Duodenal mucosa (tissue), 2 donors: ENCODE data around the gene SERINC5.
"Not testable (repeated sequence)": the region's sequence is repeated elsewhere in the genome, so short reads cannot be mapped to it uniquely, and the experiment has no call there.

Source experiments
- H3K27ac ChIP-seq: one replicate; pipeline ENCODE4 v1.7.0; 2013; ENCODE audit warnings: low read depth, low read length
- H3K27me3 ChIP-seq, 2 donors: one replicate each; pipeline ENCODE4 v1.7.0; 2013; ENCODE audit warnings: low read length in 2 of 2, control low read depth in 1 of 2; ENCODE audit not compliant: insufficient read depth in 2 of 2, control insufficient read depth in 1 of 2
- H3K36me3 ChIP-seq, 2 donors: one replicate each; pipeline ENCODE4 v1.7.0; 2013; ENCODE audit warnings: low read length in 2 of 2, control low read depth in 1 of 2; ENCODE audit not compliant: insufficient read depth in 2 of 2, control insufficient read depth in 1 of 2
- H3K4me1 ChIP-seq, 2 donors: one replicate each; pipeline ENCODE4 v1.7.0; 2013; ENCODE audit warnings: low read length in 2 of 2, control low read depth in 1 of 2; ENCODE audit not compliant: insufficient read depth in 2 of 2, control insufficient read depth in 1 of 2
- H3K4me3 ChIP-seq, 2 donors: one replicate each; pipeline ENCODE4 v1.7.0; 2013; ENCODE audit warnings: low read length in 2 of 2, low read depth in 1 of 2
- H3K9ac ChIP-seq, 2 donors: one replicate each; pipeline ENCODE4 v1.7.0; 2013; ENCODE audit warnings: low read length in 2 of 2, low read depth in 1 of 2
- H3K9me3 ChIP-seq, 2 donors: one replicate each; pipeline ENCODE4 v1.7.0; 2013; ENCODE audit warnings: low read length in 2 of 2, control low read depth in 1 of 2; ENCODE audit not compliant: control insufficient read depth in 1 of 2

The SERINC5 gene

DNA sequence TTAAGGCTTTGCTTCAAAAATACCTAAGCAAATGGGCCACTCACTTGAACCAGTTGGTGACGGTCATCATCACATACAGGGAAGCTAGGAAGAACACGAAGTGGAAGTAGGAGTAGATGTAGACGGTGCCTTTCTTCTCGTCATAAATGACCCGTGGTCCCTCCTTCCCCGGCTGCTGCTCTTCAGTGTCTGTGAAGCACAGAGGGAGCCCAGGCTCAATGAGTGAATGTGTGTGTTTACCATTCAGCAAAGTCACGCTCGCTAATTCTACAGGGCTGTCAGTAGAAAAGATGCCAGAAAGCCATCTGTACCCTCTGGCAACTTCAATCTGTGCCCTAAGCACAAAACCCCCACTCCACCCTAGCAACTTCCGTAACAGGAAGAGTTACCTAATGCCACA, 109.8 kb downstream of the SERINC5 start:
- Histone ChIP-seq H3K27ac (no peak overlapping the region), H3K9me3 (no peaks in the 10 kb centered on the region), H3K36me3 (peaks cover 21 to 54% of the 10 kb centered on the region in 2 donors), H3K9ac (no peak overlapping the region), H3K4me3 (no peak overlapping the region), H3K27me3 (no peaks in the 10 kb centered on the region), H3K4me1 (peaks cover 0 to 8% of the 10 kb centered on the region in 2 donors)

DNA sequence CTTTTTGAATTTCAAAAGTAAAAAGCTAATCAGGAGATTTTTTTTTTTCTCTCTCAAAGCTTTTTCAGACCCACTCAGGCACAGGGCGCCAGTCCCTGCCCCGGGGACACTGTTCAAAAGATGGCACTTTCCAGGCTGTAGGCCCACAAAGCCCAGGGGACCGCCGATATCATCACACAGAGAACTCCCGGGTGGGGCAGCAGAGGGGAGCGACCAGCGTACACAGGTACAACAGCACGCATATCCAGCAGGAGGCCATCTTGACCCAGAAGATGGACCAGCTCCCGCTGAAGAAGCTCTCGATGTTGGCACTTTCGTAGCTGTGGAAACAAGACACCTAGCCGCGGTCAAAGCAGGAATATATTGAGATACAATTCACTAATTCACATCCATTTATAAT, 112.4 kb downstream of the SERINC5 start:
- H3K36me3 ChIP-seq: peaks cover 16 to 37% of the 10 kb centered on the region in 2 donors
- no peak overlapping the region for H3K9ac ChIP-seq
- no peaks in the 10 kb centered on the region for H3K9me3 ChIP-seq
- no peak overlapping the region for H3K27ac ChIP-seq
- no peak overlapping the region for H3K4me3 ChIP-seq
- peaks cover 0 to 9% of the 10 kb centered on the region in 2 donors for H3K4me1 ChIP-seq
- no peaks in the 10 kb centered on the region for H3K27me3 ChIP-seq

DNA sequence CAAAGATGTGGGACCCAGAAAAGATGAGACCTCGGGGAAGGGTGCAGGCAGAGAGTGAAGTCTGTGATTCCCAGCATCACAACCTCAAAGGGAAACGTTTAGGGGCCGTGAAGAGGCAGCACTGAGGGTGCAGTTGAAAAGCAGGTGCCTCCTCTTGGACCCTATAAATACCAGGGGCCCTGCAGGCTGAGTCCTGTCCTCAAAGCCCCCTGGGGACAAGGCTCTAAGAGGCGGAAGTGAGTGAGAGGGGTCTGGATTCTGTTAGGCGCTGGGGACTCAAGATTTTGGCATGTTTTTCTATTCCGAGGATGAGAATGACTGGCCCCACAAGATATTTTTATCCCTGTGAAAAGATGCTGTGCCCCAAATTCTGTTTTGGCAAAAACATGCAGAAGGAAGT, 112.9 kb downstream of the SERINC5 start:
- Histone ChIP-seq H3K36me3 (peaks cover 16 to 37% of the 10 kb centered on the region in 2 donors), H3K4me3 (no peak overlapping the region), H3K27ac (no peak overlapping the region), H3K9ac (no peak overlapping the region), H3K9me3 (no peaks in the 10 kb centered on the region), H3K4me1 (peaks cover 0 to 9% of the 10 kb centered on the region in 2 donors), H3K27me3 (no peaks in the 10 kb centered on the region)

DNA sequence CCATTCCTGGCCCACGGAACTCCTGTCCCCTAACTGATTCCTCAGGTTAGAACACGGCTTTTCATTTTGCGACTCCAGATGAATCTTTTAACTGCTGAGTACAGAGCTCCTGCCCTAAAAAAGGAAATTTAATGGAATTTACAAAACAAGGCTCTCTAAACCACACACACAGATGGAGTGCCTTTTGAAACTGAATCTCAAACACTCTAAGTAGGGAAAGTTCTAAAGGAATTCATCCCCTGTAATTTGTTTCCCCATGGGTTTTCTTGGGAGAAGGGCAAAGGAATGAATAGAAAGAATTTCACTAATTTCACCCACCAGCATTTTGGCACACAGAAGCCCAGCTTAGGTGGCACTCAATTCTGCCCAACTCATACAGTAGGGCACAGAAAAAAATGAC, 114.2 kb downstream of the SERINC5 start:
- Histone ChIP-seq H3K9ac (no peak overlapping the region), H3K4me1 (peaks cover 0 to 10% of the 10 kb centered on the region in 2 donors), H3K27me3 (no peaks in the 10 kb centered on the region), H3K27ac (peak overlapping the region; percentile 7), H3K36me3 (peaks cover 16 to 27% of the 10 kb centered on the region in 2 donors), H3K9me3 (no peaks in the 10 kb centered on the region), H3K4me3 (no peak overlapping the region)

DNA sequence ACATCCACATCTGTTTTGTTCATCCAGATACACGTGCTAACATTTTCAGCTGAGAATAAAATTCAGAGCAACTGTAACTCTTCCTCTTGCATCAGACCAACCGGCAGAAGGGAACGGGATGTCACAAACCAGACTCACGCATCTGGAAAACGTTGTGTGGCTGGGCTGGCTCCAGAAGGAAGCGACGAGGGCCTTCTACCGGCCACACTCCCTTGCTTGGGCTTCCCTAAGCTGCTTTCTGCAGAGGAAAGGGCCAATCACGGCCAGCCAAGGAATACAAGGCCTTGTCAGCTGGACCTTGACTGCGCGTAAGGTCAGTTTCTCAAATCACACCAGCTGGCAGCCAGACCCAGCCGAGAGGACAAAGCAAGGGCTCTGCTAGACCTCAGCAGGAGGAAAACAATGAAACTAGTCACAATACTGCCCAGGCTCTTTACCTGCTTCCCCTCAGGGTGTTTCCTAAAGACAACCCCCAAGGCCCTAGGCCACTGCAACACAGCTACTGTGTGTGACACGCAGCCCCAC, 114.6 kb downstream of the SERINC5 start:
- Histone ChIP-seq H3K27me3 (no peaks in the 10 kb centered on the region), H3K27ac (peak overlapping the region; percentile 7), H3K9ac (no peak overlapping the region), H3K4me3 (no peak overlapping the region), H3K9me3 (no peaks in the 10 kb centered on the region), H3K4me1 (peaks cover 0 to 11% of the 10 kb centered on the region in 2 donors), H3K36me3 (peaks cover 16 to 23% of the 10 kb centered on the region in 2 donors)

DNA sequence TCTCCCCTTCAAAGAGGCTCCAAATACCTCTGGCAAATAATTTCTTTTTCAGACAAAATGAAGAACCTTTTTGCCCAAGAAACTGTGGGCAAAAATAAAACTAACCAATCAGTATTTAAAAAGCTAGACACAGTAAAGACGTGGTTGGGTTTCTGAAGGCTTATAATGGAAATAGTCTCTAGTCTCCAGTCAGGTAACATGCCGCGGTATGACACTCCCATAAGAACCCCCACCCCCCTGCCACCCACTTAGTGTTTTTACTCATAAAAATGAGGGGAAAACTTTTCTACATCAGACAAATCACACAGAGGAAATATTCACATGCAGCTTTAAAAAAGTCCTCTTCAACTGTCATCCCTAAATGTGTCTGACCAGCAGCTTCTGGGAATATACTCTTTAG, 115.4 kb downstream of the SERINC5 start:
- Histone ChIP-seq H3K9me3 (no peaks in the 10 kb centered on the region), H3K27ac (no peak overlapping the region), H3K27me3 (no peaks in the 10 kb centered on the region), H3K9ac (no peak overlapping the region), H3K36me3 (peaks cover 16 to 18% of the 10 kb centered on the region in 2 donors), H3K4me3 (no peak overlapping the region), H3K4me1 (peaks cover 6 to 11% of the 10 kb centered on the region in 2 donors)

DNA sequence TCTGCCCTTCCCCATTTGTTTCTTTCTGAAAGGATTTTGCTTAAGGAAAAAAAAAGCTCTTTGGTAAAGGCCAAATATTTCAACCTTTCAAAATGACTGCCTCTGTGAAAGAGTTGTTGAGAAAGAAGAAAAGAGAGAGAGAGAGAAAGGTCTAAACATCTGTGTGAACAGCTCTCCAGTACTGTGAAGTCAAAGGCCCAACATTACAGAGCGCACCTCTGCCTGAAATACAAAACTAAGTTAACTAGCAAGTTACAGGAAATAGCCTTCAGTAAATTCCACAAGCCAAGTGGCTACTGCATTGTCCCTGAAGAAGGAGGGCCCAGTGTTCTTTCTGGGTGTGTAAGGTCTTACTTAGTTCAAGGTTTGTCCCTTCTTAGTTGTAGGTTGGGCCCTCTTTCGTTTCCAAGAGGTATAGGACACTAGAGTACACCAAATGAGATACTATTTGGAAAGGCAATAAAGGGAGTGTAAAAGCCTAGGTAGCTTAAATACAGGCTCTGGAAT, 116.3 kb downstream of the SERINC5 start:
- peaks cover 15% of the 10 kb centered on the region in 2 donors for H3K36me3 ChIP-seq
- no peak overlapping the region for H3K27ac ChIP-seq
- H3K4me3 ChIP-seq: no peak overlapping the region
- H3K27me3 ChIP-seq: no peaks in the 10 kb centered on the region
- no peak overlapping the region for H3K9ac ChIP-seq
- H3K9me3 ChIP-seq: no peaks in the 10 kb centered on the region
- H3K4me1 ChIP-seq: peaks cover 8 to 11% of the 10 kb centered on the region in 2 donors

DNA sequence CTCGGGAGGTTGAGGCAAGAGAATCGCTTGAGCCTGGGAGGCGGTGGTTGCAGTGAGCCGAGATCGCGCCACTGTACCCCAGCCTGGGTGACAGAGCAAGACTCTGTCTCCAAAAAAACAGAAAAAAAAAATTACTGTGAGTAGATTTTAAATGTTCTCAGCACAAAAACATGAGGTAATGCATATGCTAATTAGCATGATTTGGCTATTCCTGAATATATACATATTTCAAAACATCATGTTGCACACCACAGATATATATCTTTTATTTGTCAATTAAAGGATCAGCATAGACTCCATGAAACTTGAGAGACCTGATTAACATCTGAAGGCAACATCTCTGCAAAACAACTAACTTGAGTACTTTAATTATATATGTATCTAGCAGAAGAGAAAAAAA, 117.4 kb downstream of the SERINC5 start:
- H3K27me3 ChIP-seq: no peaks in the 10 kb centered on the region
- no peak overlapping the region for H3K27ac ChIP-seq
- H3K36me3 ChIP-seq: peaks cover 5 to 6% of the 10 kb centered on the region in 2 donors
- no peak overlapping the region for H3K4me3 ChIP-seq
- H3K9ac ChIP-seq: no peak overlapping the region
- H3K4me1 ChIP-seq: peaks cover 8 to 11% of the 10 kb centered on the region in 2 donors
- H3K9me3 ChIP-seq: no peaks in the 10 kb centered on the region

DNA sequence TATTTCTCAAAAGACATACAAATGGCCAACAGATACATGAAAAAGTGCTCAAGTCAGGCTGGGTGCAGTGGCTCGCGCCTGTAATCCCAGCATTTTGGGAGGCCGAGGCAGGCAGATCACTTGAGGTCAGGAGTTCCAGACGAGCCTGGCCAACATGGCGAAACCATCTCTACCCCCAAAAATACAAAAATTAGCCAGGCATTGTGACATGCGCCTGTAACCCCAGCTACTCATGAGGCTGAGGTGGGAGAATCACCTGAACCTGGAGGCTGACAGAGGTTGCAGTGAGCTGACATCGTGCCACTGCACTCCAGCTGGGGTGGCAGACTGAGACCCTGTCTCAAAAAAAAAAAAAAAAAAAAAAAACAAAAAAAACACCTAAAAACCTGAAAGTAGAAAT, 119.0 kb downstream of the SERINC5 start:
- peaks cover 8 to 11% of the 10 kb centered on the region in 2 donors for H3K4me1 ChIP-seq
- not testable (repeated sequence) for H3K27me3 ChIP-seq, H3K36me3 ChIP-seq, H3K4me3 ChIP-seq, H3K27ac ChIP-seq, H3K9me3 ChIP-seq, H3K9ac ChIP-seq

DNA sequence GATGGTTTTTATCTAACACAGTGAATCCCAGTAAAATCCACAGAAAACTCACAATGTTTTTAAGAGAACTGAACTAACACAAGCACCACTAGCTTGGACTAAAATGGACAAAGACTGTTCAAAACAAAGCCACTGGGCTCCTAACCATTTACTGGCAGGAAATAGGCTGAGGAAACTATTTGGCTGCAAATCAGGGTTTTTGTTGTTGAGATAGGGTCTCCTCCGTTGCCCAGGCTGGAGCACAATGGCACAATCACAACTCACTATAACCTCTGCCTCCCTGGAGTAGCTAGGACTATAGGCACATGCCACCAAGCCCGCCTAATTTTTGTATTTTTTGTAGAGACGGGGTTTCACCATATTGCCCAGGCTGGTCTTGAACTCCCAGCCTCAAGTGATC, 121.0 kb downstream of the SERINC5 start:
- no peak overlapping the region for H3K9ac ChIP-seq
- no peaks in the 10 kb centered on the region for H3K9me3 ChIP-seq
- peaks cover 3 to 8% of the 10 kb centered on the region in 2 donors for H3K4me1 ChIP-seq
- H3K4me3 ChIP-seq: no peak overlapping the region
- no peaks in the 10 kb centered on the region for H3K36me3 ChIP-seq
- H3K27me3 ChIP-seq: no peaks in the 10 kb centered on the region
- no peak overlapping the region for H3K27ac ChIP-seq
